GM23248 (cell line): Measurements from ENCODE around the gene KRTAP5-1.

ENCODE experiments used
- EZH2 ChIP-seq: fragments of 200-600 bp; sonication (generic); IDR thresholded peaks from 2 replicates; pipeline ENCODE4 v1.6.1; 2018; ENCODE audit warnings: antibody characterized with exemption, mild to moderate bottlenecking; ENCODE audit not compliant: insufficient read depth, poor library complexity, severe bottlenecking
- EZH2phosphoT487 ChIP-seq: fragments of 200-600 bp; sonication (generic); IDR thresholded peaks from 2 replicates; pipeline ENCODE4 v1.6.1; 2018; ENCODE audit warnings: antibody characterized with exemption, moderate library complexity, mild to moderate bottlenecking, low read depth; ENCODE audit not compliant: insufficient read depth

DNA sequence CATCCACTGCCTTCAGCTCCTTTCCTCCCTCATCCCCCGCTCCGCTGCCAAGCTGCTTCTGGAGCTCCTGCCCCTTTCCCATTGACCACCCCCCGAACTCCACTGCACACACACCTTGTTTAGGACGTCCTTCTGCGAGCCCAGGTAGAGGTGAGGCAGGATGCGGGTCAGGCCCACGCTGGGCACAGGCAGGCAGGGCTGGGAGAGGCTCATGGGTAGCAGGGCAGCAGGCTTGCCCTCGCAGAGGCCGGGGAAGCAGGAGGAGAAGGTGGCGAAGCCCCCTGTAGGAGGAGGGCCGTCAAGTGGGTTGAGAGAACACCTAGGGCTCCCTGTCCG lies 26.3 kb downstream of the KRTAP5-1 start:
- TF ChIP-seq EZH2: no peak
- TF ChIP-seq EZH2phosphoT487: no peak
